Skin of body (tissue), 2 donors: ENCODE data around the gene WAS. TPM values are rescaled to one million over a fixed set of nuclear protein-coding genes. Genes with fewer than 3 reads are reported as not detected.
"Not testable (repeated sequence)": the region's sequence is repeated elsewhere in the genome, so short reads cannot be mapped to it uniquely, and the experiment has no call there.

Source experiments
- DNase-seq: peaks from one replicate; lab custom pipeline; 2025; lab: John Stamatoyannopoulos, UW
- total RNA-seq: library from RNA; depleted of rRNA; stranded (reverse); fragments of >200 nt; gene quantifications from one replicate; pipeline ENCODE4 v1.2.3, GENCODE V29; 2014

Gene WAS
- total RNA-seq = 5.6 TPM

DNA sequence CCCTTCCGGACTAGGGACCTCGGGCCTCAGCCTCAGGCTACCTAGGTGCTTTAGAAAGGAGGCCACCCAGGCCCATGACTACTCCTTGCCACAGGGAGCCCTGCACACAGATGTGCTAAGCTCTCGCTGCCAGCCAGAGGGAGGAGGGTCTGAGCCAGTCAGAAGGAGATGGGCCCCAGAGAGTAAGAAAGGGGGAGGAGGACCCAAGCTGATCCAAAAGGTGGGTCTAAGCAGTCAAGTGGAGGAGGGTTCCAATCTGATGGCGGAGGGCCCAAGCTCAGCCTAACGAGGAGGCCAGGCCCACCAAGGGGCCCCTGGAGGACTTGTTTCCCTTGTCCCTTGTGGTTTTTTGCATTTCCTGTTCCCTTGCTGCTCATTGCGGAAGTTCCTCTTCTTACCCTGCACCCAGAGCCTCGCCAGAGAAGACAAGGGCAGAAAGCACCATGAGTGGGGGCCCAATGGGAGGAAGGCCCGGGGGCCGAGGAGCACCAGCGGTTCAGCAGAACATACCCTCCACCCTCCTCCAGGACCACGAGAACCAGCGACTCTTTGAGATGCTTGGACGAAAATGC, at the start of gene WAS:
TSS of gene WAS (plus strand) at position 389 of the 572 bp plus-strand sequence. CDS start at position 444, 55 bp downstream.
- no peak for DNase-seq

DNA sequence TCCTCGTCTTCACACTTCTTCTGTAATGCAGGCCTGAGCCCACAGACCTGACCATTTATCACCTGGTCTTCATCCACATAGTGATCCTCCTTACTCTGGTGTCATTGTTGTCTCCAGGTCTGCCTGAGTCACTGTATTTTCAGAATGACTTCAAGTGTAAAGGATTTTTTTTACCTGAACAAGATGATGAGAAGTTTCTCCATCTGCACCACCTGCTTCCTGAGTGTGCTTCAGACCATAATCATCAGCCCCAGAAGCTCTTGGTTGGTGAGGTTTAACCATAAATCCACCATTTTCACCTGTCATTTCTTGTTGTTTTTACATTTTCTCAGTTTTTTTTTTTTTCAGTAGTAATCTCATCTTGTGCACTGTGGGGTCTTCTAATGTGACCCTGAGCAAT, 47.3 kb upstream of the WAS start:
- DNase-seq = no peak

DNA sequence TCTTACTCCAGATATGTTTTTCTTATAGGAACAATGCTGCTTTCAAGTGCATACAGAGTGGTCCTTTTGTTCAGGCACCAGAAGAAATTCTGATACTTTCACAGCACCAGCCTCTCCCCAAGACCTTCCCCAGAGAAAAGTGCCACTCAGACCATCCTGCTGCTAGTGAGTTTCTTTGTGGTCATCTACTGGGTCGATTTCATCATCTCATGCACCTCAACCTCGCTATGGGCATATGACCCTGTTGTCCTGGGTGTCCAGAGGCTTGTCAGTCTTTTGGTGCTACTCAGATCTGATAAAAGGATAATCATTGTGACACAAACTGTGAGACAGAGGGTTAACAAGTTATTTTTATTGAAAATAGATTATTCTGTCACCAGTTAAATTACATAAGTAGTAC, 46.8 kb upstream of the WAS start:
- DNase-seq = no peak

DNA sequence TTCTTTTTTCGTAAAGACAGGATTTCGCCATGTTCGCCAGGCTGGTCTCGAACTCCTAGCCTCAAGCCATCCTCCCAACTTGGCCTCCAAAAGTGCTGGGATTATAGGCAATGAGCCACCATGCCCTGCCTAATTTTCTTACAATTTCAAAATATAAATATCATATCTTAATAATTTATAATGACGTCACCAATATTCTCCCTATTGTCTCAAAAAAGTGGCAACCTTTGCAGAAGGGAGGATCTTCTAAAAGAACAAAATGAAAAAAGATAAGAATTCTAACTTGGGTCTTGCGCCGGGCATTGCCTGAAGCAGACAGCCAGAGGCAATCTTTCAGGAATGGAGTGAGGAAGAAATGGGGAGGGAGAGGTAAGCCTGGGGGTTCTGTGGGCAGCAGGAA, 37.9 kb upstream of the WAS start:
- no peak for DNase-seq

DNA sequence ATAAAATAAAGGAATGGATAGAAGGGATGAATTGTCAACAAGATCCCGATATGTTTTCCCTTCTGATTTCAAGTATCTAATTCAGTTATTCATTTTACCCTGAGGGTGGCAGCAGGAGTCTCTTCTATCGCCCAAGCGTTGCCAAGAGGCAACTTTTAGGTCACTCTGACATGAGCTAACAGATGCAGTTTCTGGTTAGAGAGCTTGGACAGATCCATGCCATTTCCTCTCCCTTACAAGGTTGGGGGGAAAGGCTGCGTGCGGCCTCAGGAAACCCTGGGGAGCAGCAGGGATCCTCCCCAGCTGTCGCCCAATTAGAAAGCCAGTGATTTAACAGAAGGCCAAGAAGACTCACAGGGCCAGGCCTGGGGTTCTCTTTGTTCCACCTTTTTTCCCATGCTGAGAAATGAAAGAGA, 35.3 kb upstream of the WAS start:
- peak; percentile 16 for DNase-seq

DNA sequence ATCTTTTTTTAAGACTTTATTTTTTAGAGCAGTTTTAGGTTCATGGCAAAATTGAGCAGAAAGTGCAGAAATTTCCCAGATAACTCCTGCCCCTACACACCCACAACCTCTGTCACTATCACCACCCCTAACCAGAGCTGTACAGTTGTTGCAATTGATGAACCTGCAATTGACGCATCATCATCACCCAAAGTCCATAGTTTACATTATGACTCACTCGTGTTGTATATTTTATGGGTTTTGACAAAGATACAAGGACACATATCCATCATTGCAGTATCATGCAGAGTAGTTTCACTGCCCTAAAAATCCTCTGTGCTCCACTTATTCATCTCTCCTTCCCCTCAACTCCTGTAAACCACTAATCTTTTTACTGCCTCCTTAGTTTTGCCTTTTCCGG, 34.5 kb upstream of the WAS start:
- DNase-seq = no peak

DNA sequence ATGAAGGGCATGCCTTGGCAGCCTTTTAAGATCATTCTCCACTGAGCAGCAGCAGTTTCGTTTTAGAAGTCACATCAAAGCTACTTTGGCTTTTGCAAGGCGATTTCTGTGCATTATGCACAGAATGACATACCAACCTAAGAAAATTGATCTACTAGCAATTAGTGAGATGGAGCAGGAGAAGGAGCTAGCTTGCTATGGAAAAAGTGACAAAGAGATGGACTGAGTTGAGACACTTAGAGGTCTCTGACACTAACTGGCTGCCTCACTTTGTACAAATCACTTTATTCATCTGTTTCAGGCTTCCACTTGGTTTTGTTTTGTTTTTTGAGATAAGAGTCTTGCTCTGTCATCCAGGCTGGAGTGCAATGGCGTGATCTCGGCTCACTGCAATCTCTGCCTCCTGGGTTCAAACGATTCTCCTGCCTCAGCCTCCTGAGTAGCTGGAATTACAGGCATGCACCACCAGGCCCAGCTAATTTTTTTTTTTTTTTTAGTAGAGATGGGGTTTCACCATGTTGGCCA, 31.5 kb upstream of the WAS start:
- not testable (repeated sequence) for DNase-seq

DNA sequence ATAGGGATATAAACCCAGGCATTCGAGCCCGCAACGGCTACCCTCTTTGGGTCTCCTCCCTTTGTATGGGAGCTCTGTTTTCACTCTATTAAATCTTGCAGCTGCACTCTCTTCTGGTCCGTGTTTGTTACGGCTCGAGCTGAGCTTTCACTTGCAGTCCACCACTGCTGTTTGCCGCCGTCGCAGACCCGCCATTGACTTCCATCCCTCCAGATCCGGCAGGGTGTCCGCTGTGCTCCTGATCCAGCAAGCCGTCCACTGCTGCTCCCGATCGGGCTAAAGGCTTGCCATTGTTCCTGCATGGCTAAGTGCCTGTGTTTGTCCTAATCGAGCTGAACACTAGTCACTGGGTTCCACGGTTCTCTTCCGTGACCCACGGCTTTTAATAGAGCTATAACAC, 28.9 kb upstream of the WAS start:
- not testable (repeated sequence) for DNase-seq

DNA sequence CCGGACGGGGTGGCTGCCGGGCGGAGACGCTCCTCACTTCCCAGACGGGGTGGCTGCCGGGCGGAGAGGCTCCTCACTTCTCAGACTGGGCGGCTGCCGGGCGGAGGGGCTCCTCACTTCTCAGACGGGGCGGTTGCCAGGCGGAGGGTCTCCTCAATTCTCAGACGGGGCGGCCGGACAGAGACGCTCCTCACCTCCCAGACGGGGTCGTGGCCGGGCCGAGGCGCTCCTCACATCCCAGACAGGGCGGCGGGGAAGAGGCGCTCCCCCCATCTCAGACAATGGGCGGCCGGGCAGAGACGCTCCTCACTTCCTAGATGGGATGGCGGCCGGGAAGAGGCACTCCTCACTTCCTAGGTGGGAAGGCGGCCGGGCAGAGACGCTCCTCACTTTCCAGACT, 23.9 kb upstream of the WAS start:
- not testable (repeated sequence) for DNase-seq

DNA sequence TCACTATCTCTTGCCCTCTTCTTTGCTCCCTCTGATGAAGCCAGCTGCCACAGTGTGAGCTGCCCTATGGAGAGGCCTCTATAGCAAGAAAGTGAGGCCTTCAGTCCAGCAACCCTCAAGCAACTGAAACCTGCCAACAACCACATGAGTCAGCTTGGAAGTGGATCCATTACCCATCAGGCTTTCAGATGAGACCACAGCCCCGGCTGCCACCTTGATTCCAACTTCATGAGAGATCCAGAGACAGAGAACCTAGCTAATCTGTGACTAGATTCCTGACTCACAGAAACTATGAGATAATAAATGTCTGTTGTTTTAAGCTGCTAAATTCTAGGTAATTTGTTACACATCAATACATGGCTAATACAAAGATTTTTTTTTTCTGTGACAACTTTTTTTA, 20.4 kb upstream of the WAS start:
- DNase-seq = no peak

DNA sequence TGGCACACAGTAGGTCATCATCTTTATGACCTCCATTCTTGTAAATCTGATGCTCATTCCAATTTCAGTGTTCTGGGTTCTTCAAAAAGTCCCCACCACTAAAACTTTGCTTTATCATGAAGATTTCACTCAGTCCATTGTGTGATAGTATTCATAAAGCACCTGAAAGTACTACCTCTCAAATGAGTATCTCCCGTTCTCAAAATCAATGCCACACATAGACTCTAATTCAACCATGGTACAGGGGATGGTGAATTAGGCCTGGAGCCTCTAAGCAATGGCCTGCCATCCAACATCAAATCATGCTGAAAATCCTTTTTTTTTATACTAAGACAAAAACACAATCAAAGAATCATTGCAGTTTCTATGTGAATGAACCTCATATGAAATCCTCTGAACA, 19.4 kb upstream of the WAS start:
- no peak for DNase-seq

DNA sequence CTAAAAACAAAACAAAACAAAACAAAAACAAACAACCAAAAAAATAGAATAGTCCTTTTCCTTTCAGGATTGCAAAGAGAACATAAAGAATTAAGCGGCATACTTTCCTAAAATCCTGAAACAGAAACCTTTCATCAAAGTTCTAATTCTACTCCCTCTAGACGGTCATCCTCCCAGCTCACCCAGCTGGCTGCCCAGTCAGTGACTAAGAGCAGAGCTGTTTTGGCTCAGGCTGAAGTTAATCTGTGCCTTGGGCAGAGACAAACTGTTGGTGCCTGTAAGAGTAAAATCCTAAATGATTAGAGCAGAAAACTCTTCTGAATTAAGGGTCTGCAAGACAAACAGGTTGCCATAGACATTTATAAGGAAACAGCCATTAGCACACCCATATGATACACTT, 17.6 kb upstream of the WAS start:
- no peak for DNase-seq

DNA sequence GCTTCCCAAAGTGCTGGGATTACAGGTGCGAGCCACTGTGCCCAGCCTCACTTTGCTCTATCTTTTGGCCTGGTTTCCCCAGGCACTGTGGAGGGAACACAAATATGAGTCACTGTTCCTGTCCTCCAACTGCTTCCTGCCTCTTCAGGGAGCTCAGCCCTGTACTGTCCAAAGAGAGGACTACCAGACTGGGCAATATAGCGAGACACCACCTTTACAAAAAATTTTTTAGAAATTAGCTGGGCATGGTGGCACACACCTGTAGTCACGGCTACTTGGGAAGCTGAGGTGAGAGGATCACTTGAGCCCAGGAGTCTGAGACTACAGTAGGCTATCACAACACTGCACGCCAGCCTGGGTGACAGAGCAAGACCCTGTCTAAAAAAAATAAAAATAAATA, 16.9 kb upstream of the WAS start:
- no peak for DNase-seq

DNA sequence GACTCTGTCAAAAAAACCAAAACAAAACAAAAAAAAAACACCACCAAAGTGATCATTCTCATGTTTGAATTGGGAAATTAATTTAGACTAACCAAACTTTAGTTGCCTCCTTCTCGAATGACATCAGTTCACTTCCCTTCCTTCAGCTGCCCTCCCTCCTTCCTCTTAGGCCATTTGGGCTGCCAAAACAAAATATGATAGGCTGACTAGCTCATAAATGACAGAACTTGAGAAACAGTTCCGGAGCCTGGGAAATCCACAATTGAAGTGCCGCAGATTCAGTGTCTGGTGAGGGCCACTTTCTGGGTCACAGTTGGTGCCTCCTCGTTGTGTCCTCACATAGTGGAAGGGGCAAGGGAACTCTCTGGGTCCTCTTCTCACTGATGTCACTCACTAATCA, 16.1 kb upstream of the WAS start:
- DNase-seq = no peak

DNA sequence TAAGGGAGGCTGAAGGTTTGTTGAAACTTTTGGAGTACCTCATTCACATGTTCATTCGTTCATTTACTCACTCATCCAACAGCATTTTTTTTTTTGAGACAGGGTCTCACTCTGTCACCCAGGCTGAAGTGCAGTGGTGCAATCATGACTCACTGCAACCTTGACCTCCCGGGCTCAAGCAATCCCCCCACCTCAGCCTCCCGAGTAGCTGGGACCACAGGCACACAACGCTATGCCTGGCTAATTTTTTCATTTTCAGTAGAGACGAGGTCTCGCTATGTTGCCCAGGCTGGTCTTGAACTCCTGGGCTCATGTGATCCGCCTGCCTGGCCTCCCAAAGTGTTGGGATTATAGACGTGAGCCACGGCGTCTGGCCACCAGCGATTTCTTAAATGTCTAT, 15.4 kb upstream of the WAS start:
- DNase-seq = not testable (repeated sequence)

DNA sequence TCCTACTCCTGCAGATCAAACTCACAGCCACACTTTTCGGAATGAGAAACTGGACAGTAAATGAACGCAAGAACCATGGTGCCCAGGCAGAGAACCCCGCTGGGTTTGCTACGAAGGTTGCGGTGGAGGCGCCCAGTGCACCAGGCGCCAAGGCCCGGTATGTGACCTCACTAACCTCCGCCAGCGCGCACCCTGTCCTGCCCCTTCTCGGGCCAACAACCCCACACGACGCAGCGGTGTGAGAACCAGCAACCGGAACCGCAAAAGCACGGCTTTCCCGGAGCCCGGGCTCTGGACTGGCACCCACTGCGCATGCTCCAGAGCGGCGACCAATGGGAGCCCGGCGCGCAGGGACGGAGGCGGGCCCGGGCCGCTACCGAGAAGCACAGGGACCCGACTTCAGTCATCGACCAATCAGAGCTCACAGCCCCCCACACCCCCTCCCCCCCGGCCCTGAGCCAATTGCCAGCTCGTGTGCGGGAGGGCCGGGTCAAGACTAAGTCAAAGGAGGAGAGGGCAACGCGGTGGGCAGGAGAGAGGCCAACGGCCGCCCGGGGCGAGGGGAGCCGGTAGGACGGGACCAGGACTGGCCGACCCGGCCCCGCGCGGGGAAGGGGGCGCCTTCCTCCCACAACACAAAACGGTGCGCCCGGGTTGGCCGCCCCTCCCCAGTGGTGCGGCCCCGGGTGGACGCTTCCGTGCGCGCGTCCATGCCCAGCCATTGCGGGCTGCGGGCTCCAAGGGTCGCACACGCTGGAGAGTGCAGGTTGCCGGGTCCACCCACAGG, 7.3 kb upstream of the WAS start:
- peak; percentile 49 for DNase-seq

DNA sequence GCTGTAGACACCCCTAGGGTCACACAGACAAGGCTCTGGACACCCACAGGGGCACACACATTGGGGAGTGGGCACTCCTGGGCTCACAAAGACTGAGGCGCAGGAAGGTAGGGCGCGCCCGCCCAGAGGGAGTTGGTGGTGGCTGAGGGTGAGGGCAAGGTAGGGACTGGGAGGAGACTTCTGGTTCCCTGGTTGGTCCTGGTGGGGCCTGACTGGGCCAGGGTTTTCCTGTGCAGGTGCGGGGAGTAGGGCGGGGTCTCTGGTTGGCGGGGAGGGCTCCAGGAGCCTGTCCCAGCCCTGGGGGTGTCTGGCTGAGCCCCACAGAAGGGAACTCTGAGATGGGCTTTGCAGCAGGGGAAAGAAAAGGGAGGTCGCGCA, 6.7 kb upstream of the WAS start:
- DNase-seq = no peak

DNA sequence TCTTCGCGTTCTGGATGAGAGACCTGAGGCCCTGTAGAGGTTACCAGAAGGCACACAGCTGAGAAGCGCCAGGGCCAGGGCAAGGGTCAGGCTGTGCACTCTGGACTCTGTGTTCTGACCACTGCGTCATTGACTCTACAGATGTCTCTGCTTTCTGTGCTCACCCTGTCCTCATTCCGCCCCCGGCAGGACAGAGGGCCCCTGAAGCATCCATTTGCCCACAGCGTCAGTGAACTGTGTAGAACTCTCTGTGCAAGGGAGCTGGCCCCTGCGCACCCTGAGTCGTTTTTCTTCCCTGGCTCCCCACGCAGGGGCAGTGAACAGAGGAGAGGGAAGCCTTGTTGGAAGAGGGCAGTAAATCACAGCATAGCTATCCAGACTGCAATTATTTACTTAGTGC, 6.1 kb upstream of the WAS start:
- DNase-seq = no peak

DNA sequence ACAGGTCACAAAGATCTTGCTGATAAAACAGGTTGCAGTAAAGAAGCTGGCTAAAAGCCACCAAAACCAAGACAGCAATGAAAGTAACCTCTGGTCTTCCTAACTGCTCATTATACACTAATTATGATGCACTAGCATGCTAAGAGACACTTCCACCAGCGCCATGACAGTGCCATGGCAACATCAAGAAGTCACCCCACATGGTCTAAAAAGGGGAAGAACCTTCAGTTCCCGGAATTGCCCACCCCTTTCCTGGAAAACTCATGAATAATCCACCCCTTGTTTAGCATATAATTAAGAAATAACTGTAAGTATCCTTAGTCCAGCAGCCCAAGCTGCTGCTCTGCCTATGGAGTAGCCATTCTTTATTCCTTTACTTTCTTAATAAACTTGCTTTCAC, 3.1 kb upstream of the WAS start:
- DNase-seq = not testable (repeated sequence)

DNA sequence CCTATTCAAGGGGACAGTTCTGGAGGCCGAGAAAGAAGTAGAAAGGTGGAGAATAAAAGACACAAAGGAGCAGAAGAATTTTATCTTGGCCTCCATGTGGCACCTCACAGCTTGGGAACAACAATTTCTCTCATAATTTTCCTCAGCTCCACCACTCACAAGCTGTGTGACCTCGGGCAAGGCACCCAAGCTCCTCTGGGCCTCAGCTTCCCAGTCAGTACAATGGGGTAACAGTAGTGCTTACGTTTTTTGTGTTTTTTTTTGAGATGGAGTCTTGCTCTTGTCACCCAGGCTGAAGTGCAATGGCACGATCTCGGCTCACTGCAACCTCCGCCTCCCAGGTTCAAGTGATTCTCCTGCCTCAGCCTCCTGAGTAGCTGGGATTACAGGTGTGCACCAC, 2.7 kb upstream of the WAS start:
- DNase-seq = not testable (repeated sequence)

DNA sequence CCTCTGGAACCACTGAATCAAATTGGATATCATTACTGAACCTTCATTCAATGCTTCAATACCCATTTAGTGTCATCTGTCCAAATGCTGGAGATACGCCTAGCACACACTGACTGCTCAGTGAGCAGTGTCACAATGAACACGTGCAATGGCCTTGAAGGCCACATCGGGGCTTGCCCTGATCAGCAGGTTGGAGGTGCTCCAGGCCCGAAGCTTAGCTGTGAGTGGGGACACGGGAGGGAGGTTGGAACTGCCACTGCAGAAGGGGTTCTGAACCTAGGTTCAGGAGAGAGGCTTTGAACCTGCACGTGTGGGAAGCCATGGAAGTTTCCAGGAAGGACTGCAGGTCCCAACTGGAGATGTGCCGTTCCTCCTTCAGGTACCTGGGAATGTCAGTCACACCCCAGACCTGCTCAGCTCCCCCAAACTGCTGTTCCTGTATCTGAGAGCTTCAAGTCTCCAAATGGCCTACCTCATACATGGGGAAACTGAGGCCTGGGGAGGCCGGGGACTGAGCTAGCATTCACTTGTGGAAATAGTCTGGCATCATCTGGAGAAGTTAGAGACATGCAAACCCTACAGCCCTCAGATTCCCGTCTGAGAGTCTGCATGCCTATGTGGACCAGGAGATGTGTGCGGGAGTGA, 1.9 kb upstream of the WAS start:
- DNase-seq = no peak

DNA sequence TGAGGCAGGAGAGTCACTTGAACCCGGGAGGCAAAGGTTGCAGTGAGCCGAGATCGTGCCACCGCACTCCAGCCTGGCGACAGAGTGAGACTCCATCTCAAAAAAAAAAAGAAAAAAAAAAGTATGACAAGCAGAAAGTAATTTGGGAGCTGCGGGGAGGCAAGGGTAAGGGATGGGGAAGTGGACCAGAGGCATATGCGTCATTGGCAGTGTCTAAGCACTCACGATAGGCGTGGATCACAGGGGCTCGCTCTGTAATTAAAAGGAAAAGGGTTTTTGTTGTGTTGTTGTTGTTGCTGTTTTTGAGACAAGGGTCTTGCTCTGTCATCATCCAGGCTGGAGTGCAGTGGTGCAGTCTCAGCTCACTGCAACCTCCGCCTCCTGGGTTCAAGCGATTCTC, 804 bp upstream of the WAS start:
- DNase-seq = not testable (repeated sequence)

DNA sequence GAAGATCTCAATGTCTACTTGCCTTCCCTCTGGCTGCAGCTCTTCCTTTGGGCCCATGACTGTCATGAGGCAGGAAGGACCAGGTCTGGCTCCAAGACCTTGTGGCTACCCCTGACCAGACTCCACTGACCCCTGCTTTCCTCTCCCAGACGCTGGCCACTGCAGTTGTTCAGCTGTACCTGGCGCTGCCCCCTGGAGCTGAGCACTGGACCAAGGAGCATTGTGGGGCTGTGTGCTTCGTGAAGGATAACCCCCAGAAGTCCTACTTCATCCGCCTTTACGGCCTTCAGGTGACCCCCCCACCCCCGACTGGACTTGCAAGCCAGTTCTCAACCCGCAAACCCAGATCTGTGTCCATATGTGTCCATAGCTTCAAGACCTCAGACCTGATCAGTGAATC, 535 bp downstream of the WAS start:
- no peak for DNase-seq
